ENCODE results near the gene DNAH17. TPM values are rescaled to one million over a fixed set of nuclear protein-coding genes. Genes with fewer than 3 reads are reported as not detected.

Gene DNAH17
- total RNA-seq, 1 experiment from 2014 or later, result 0.69 TPM

DNA sequence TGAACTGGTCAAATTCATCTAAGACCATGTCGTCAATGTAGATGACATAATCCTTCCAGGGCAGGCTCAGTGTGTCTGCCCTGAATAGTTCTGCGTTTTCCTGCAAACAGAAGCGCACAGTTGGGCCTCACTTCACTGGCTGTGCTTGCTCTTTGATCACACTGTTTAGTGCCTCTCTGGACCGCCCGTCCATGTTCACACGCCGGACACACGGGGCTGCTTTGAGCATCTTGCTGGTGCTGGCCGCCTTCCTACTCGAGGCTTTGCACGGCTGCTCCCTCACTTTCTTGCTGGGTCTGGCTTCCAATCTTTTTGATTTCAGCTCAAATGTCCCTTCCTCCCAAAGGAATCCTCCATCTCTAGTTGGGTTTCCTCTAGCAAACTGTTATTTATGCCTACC lies 37.4 kb downstream of the DNAH17 start:
- TF ChIP-seq POLR2AphosphoS5 (IDR thresholded peaks at IDR 0.05; ENCODE audit: low read depth, low read length), result no peak
- TF ChIP-seq, protein P1, sequence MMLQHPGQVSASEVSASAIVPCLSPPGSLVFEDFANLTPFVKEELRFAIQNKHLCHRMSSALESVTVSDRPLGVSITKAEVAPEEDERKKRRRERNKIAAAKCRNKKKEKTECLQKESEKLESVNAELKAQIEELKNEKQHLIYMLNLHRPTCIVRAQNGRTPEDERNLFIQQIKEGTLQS (IDR thresholded peaks at IDR 0.05), result no peak
- no peak for TF ChIP-seq RAD21 (IDR thresholded peaks at IDR 0.05; ENCODE audit: low read depth)
- TF ChIP-seq, protein P2, sequence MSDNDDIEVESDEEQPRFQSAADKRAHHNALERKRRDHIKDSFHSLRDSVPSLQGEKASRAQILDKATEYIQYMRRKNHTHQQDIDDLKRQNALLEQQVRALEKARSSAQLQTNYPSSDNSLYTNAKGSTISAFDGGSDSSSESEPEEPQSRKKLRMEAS (IDR thresholded peaks at IDR 0.05), result no peak
- TF ChIP-seq YY1 (IDR thresholded peaks at IDR 0.05; ENCODE audit: extremely low read depth, insufficient replicate concordance, low read depth, low read length), result no peak
- no peak for TF ChIP-seq SP1 (IDR thresholded peaks at IDR 0.05; ENCODE audit: low read depth)
- TF ChIP-seq EGR1 (IDR thresholded peaks at IDR 0.05; ENCODE audit: low read depth), result no peak
- DNase-seq (ENCODE audit: low read depth, low spot score), result no peak
- H2AFZ ChIP-seq (ENCODE audit: low read depth, low read length, poor library complexity, severe bottlenecking), result no peak overlapping the region
- no peaks in the 10 kb centered on the region for H3K36me3 ChIP-seq (ENCODE audit: control insufficient read depth in 1 of 2, insufficient read depth in 2 of 2, low read length in 2 of 2)
- no peak overlapping the region for H3K9ac ChIP-seq (ENCODE audit: low read length)
- RAD21 ChIA-PET (ENCODE audit: low non-redundant PET in 1 of 2, low total read pairs in 2 of 2, uncharacterized antibody in 2 of 2, unreplicated experiment in 2 of 2), result no interaction called here
- no peak overlapping the region for H3K4me3 ChIP-seq (replicated peaks in 1 of 2; ENCODE audit: low read depth in 1 of 2, low read length in 2 of 2)
- no peaks in the 10 kb centered on the region for H3K27me3 ChIP-seq (ENCODE audit: insufficient read depth, low read length)
- CTCF ChIA-PET, result no interaction called here
- H3K27ac ChIP-seq (ENCODE audit: low read depth, low read length), result no peak overlapping the region
- no peak for ATAC-seq
- H3K9me3 ChIP-seq (ENCODE audit: control insufficient read depth in 1 of 2, insufficient read depth in 1 of 2, low read depth in 1 of 2, low read length in 2 of 2), result no peaks in the 10 kb centered on the region
- no peak overlapping the region for H3K4me2 ChIP-seq (ENCODE audit: low read length)
- BruUV-seq (replicated peaks), result no TSS peak
- H3K9me2 ChIP-seq (ENCODE audit: insufficient read depth), result no peaks in the 10 kb centered on the region
- H3K4me1 ChIP-seq (ENCODE audit: control insufficient read depth in 1 of 2, insufficient read depth in 2 of 2, low read length in 2 of 2), result peaks cover 0 to 13% of the 10 kb centered on the region in 2 experiments; a peak in 2 of 4 replicates
- intact Hi-C loops (cut with micrococcal nuclease), result no loop called here
- POLR2A ChIA-PET, result no interaction called here
- no peaks in the 10 kb centered on the region for H4K20me1 ChIP-seq (ENCODE audit: insufficient read depth)
- H3K79me2 ChIP-seq (ENCODE audit: insufficient read depth, low read length), result no peaks in the 10 kb centered on the region

DNA sequence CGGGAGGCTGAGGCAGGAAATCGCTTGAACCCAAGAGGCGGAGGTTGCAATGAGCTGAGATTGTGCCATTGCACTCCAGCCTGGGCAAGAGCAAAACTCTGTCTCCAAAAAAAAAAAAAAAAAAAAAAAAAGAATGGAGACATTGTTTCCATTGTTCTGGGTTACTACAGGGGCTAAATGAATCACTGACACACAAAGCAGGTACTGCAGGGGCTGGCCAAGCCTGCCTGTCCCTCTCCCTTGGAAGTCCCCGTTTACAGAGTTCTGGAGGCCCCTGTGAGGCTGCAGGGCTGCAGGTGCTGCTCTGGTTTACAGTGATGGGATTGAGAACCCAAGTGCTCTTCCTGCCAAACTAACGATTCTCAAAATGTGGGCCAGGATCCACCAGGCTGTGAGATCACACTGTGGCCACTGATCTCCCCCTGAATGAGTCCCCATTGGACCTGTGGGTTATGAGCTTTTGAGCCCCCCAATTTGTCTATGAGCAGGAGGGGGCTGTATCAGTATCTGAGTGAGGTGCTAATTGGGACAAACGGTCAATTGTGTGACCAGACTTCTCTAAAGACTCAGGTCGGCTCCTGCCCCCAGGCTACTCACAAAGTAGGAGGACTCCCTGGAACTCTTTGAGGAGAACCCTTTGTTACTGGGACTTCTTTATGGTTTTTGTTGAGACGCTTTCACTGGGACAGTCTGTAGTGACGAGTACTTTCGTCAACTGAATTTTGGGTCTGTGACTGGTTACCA lies 39.0 kb downstream of the DNAH17 start:
- H3K79me2 ChIP-seq (ENCODE audit: insufficient read depth, low read length), result no peaks in the 10 kb centered on the region
- no peaks in the 10 kb centered on the region for H3K27me3 ChIP-seq (ENCODE audit: insufficient read depth, low read length)
- DNase-seq (ENCODE audit: low read depth, low spot score) (no peak), ATAC-seq (no peak)
- no peak overlapping the region for H3K4me3 ChIP-seq (replicated peaks in 1 of 2; ENCODE audit: low read depth in 1 of 2, low read length in 2 of 2)
- H4K20me1 ChIP-seq (ENCODE audit: insufficient read depth), result no peaks in the 10 kb centered on the region
- no peaks in the 10 kb centered on the region for H3K9me3 ChIP-seq (ENCODE audit: control insufficient read depth in 1 of 2, insufficient read depth in 1 of 2, low read depth in 1 of 2, low read length in 2 of 2)
- CTCF ChIA-PET, result interaction anchor here (1.5 kb wide), 1 partner anchor 22 kb away, joined by 3 read pairs; no protein-coding TSS in a partner anchor
- POLR2A ChIA-PET, result no interaction called here
- TF ChIP-seq, protein P3, sequence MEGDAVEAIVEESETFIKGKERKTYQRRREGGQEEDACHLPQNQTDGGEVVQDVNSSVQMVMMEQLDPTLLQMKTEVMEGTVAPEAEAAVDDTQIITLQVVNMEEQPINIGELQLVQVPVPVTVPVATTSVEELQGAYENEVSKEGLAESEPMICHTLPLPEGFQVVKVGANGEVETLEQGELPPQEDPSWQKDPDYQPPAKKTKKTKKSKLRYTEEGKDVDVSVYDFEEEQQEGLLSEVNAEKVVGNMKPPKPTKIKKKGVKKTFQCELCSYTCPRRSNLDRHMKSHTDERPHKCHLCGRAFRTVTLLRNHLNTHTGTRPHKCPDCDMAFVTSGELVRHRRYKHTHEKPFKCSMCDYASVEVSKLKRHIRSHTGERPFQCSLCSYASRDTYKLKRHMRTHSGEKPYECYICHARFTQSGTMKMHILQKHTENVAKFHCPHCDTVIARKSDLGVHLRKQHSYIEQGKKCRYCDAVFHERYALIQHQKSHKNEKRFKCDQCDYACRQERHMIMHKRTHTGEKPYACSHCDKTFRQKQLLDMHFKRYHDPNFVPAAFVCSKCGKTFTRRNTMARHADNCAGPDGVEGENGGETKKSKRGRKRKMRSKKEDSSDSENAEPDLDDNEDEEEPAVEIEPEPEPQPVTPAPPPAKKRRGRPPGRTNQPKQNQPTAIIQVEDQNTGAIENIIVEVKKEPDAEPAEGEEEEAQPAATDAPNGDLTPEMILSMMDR (IDR thresholded peaks at IDR 0.05 in 2 of 3, conservative IDR thresholded peaks at IDR 0.05 in 1 of 3; ENCODE audit: borderline replicate concordance in 1 of 3, insufficient read depth in 1 of 3, low read depth in 2 of 3, low read length in 2 of 3), result no peak
- TF ChIP-seq POLR2AphosphoS5 (IDR thresholded peaks at IDR 0.05; ENCODE audit: low read depth, low read length), result no peak
- TF ChIP-seq ZFX (IDR thresholded peaks at IDR 0.05), result no peak
- no peak for TF ChIP-seq POLR2A (IDR thresholded peaks at IDR 0.05; ENCODE audit: borderline replicate concordance, extremely low read depth, insufficient read depth, insufficient read length)
- TF ChIP-seq CEBPB (IDR thresholded peaks at IDR 0.05; ENCODE audit: low read depth), result no peak
- TF ChIP-seq EZH2phosphoT487 (IDR thresholded peaks at IDR 0.05; ENCODE audit: borderline replicate concordance), result no peak
- TF ChIP-seq SP1 (IDR thresholded peaks at IDR 0.05; ENCODE audit: low read depth), result no peak
- no peak for TF ChIP-seq EGR1 (IDR thresholded peaks at IDR 0.05; ENCODE audit: low read depth)
- no peak for TF ChIP-seq JUND (IDR thresholded peaks at IDR 0.05)
- TF ChIP-seq RAD21 (IDR thresholded peaks at IDR 0.05; ENCODE audit: low read depth), result no peak
- TF ChIP-seq SRF (IDR thresholded peaks at IDR 0.05; ENCODE audit: low read depth), result no peak
- no peak for TF ChIP-seq YY1 (IDR thresholded peaks at IDR 0.05; ENCODE audit: extremely low read depth, insufficient replicate concordance, low read depth, low read length)
- TF ChIP-seq, protein P1 (IDR thresholded peaks at IDR 0.05), result no peak
- H3K9me2 ChIP-seq (ENCODE audit: insufficient read depth), result no peaks in the 10 kb centered on the region
- intact Hi-C loops (cut with micrococcal nuclease), result no loop called here
- no peak overlapping the region for H2AFZ ChIP-seq (ENCODE audit: low read depth, low read length, poor library complexity, severe bottlenecking)
- H3K4me1 ChIP-seq (ENCODE audit: control insufficient read depth in 1 of 2, insufficient read depth in 2 of 2, low read length in 2 of 2), result peaks cover 0 to 16% of the 10 kb centered on the region in 2 experiments; a peak in 2 of 4 replicates
- H3K27ac ChIP-seq (ENCODE audit: low read depth, low read length), result no peak overlapping the region
- no peak overlapping the region for H3K4me2 ChIP-seq (ENCODE audit: low read length)
- no peaks in the 10 kb centered on the region for H3K36me3 ChIP-seq (ENCODE audit: control insufficient read depth in 1 of 2, insufficient read depth in 2 of 2, low read length in 2 of 2)
- H3K9ac ChIP-seq (ENCODE audit: low read length), result no peak overlapping the region
- RAD21 ChIA-PET (ENCODE audit: low non-redundant PET in 1 of 2, low total read pairs in 2 of 2, uncharacterized antibody in 2 of 2, unreplicated experiment in 2 of 2), result no interaction called here
- BruUV-seq (replicated peaks), result no TSS peak

All from HCT116 (cell line).